ENCODE data around the gene DMRT1.

DMRT1 gene

GRCh38 chr9:1005043-1005667 lies 163.7 kb downstream of the DMRT1 start:
- DNase-seq: no peak

DNA sequence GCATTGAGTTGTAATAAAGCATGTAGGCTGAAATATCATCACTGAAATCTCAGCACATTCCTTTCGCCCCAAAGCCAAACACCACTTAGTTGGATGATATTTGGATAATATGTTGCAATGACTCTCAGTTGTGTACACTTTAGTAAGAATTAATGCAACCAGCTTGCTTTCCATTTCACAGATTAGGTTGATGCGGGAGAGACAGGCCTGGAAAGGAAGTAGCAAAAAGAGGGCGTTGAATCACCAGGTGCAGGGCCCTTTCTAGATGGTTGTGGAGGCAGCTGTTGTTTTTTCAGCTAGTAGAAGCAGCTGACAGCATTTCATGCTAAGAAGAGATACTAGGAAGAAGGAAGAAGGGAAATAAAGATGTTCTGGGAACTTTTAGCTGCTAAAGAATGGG lies 165.8 kb downstream of the DMRT1 start:
- no peak for DNase-seq

DNA sequence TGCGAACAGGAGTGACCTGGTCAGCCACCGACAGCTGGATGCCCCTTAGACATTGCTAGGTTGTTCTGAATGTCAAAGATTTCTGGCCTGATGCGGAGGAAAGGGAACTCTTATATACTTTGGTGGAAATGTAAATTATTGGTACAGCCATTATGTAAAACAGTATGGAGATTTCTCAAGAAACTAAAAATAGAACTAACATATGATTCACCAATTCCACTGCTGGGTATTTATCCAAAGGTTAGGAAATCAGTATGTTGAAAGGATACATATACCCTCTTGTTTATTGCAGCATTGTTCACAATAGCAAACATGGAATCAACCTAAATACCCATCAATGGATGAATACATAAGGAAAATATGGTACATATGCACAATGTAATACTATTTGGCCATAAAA lies 166.7 kb downstream of the DMRT1 start:
- no peak for DNase-seq

DNA sequence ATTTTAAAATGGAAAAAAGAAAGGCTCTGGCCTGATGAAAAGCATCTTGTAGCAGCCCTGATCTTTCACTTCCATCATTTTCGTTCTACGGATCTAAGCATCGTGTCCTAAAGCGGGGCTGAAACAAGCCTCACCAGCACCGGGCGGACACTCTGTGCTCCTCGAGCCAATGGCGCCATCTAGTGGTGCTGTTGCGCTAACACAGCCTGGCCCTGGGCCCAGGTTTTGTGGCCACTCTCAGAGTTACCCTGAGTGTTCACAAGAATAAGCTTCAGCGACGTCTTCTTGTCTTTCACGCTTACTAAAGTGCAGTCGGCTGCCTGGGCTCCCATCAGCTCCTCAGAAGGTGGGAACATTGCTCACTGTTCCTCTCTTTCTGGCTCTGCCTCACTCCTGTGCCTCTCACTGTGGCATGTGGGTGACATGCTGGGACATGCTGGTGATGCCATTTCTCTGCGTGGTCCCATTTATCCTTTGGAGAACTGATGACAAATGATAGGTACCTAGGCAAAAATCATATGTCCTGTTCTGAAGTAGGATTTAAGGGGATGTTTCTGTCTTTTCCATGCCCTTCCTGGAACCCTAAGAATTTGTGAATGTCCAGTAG lies 167.7 kb downstream of the DMRT1 start:
- DNase-seq: no peak

DNA sequence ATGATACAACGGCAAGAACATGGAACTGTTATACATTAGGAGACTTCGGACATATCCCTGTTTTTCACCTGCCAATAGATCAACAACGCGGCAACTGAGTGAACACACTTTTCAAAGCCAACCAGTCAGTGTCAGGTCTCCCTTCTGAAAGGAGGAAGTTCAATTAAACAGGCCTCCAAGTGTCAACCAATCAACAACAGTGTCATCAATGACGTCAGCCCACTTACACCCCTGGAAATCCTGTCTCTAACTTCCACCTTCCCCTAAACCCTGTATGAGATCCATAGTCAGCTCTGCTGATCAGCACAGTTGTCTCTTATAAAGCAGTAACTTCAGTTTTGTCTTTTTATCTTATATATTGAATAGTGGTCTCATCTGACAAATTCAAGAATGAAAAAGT lies 171.5 kb downstream of the DMRT1 start:
- DNase-seq: no peak

DNA sequence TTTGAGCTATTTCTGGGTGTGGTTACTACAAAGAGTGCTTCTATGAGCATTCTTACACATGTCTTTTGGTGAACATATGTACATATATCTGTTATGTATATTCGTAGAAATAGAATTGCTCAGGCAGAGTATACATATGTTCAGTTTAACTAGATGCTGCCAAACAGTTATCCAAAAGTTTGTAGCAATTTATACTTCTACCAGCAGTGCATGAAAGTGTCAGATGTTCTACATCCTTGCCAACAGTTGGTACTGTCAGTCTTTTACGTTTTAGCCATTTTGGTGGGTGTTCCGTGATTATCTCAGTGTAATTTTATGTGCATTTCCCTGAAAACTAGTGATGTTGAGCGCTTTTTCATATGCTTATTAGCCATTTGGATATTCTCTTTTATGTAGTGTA lies 172.7 kb downstream of the DMRT1 start:
- no peak for DNase-seq

- no peak for DNase-seq
These were observed 173.1 kb downstream of the DMRT1 start for GRCh38 chr9:1014640-1015039.

GRCh38 chr9:1018121-1018520 lies 176.6 kb downstream of the DMRT1 start:
- DNase-seq: no peak
